Measurements from ENCODE around the gene TMEM131.
"Not testable (repeated sequence)": the region's sequence is repeated elsewhere in the genome, so short reads cannot be mapped to it uniquely, and the experiment has no call there.

Gene TMEM131

DNA sequence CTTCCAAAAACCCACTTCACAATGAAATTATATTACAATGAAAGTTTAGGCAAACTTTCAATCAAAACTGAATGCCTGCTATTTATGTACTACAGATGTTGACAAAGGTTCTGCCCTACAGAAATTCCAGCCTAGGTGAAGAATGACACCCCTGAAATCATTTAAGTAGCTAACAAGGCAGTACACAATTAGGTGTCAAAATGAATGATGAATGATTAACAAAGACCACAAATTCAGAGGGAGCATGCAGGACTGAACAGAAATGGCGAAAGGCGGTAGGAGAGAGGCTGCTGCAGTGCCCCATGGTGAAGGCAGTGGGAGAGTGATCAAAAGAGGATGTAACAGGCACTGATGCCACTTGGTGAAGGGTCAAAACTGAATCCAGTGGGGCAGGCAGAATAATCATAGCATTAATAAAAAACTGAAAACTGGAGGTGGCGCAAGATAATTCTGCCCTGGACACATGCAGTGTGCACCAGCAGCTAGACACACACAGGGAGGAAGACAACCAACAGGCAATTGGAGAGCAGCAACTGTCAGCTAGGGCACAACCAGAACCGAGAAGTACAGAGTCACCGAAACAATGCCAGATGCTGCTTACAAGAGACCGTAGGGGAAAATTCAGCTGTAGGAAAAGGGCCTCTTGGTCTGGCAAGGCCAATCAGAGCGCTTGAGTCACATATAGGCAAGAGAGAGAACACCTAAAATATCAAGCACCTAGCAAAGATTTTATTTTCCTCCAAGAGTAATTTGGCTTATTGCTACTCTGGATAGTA lies 4.5 kb downstream of the TMEM131 start:
- DNase-seq: no peak

DNA sequence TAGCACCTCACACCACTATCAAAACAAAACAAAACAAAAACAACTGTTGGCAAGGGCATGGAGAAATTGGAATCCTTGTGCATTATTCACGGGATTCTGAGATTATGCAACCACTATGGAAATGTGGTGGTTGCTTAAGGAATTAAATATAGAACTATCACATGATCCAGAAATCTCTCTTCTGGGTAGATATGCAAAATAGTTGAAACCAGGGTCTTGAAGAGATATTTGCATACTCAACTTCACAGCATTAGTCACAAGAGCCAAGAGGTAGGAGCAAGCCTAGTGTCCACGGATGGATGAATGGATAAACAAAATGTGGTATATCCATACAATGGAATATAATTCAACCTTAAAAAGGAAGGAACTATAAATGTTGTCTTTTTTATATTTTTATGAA lies 7.0 kb downstream of the TMEM131 start:
- no peak for DNase-seq

DNA sequence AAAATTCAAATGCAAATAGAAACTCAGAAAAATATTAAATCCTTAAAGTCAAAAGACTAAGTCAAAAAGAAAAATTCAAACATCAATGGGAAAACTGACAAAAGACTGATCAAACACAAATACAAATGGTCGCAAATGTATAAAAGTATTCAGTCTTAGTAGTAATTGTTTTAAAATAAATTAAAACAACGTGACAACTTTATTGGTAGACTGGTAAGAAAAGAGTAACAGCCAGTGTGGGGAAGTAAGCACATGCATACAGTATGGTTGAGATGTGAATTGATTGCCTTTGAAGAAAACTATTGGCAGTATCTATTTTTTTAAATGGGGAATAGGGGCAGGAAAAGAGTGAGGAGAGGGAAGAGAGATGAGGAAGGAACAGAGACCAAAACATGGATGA lies 9.8 kb downstream of the TMEM131 start:
- DNase-seq: no peak

DNA sequence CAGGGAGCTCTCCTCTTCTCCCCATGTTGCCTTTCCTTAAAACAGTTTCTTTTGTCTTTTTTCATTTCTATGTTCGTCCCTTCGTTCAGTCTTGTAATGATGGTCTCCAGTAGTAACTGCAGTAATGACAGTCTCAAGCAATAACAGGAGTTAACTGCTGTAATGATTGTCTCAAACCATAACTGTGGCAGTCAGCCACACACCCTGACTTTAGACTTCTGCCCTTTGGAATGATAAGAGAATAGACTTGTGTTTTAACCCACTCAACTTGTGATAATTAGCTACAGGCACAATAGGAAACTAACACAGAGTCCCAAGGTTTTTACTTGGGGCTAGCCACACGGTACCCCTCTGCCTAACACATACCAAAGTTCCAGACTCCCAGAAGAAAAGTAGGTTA lies 12.1 kb downstream of the TMEM131 start:
- DNase-seq: no peak

DNA sequence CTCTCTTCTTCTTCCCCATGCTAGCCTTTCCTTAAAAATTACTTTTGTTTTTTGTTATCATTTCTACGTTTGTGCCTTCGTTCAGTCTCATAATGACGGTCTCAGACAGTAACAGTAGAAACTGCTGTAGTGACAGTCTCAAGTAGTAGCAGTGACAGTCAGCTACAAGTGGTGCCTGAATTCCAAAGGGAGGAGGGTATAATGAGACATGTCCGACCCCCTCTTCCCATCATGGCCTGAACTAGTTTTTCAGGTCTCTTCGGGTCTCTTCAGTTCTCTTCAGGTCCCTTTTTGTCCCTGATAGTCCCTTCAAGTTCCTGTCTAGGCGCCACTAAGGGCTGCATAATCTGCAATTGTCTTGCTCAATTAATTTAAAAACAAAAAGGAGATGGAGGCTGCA lies 12.6 kb downstream of the TMEM131 start:
- DNase-seq: no peak

DNA sequence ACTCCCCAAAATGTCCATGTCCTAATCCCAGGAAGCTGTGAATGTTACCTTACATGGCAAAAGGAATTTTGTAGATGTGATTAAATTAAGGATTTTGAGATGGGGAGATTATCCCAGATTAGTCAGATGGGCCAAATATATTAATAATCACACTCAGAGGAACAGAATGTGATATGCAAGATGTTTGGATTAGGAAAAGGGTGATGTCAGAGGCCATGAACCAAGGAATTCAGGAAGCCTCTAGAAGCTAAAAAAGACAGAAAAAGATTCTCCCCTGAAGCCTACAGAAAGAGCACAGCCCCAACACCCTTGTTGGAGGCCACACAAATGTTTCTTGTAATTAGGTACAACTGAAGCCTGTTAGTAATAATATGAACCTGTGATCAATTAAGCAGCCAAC lies 13.1 kb downstream of the TMEM131 start:
- DNase-seq: no peak

DNA sequence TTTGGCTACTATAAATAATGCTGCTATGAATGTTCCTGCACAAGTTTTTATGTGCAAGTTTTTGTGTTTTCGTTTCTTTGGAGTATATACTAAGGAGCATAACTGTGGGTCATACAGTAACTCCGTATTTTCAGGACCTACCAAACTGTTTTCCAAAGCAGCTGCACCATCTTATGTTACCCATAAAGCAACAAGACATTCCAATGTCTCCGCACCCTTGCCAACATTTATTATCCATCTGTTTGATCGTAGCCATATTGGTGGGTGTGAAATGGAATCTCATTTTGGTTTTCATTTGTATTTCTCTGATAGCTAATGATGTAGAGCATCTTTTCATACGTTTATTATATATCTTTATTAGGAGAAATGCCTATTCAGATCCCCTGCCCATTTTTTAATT lies 13.8 kb downstream of the TMEM131 start:
- no peak for DNase-seq

DNA sequence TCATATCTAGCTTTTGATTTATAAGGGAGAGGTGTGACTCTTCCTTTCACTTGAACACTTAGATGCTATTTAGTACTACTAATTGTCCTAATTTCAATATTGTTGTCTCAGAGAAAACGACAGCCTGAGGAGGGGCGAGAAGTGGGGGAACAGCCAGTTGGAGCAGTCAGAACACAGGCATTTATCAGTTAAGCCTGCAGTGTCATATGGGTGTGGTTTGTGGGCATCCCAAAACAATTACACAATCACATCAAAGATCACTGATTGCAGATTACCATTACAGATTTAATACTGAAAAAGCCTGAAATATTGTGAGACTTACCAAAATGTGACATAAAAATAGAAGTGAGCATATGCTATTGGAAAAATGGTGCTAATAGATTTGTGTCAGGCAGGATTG lies 15.8 kb downstream of the TMEM131 start:
- DNase-seq: no peak

DNA sequence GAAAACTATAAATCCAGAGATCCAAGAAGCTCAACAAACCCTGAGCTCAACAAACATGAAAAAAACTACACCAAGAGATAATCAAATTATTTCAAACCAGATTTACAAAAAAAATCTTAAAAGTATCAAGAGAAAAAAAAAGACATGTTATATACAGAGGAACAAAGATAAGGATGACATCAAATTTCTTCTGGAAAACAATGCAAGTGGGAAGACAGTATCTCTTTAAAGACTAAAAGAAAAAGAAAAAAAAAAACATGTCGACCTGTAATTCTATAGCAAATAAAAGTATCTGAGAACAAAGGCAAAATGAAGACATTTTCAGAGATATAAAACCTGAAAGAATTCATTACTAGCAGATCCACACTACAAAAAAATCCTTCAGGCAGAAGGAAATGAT lies 21.3 kb downstream of the TMEM131 start:
- no peak for DNase-seq

DNA sequence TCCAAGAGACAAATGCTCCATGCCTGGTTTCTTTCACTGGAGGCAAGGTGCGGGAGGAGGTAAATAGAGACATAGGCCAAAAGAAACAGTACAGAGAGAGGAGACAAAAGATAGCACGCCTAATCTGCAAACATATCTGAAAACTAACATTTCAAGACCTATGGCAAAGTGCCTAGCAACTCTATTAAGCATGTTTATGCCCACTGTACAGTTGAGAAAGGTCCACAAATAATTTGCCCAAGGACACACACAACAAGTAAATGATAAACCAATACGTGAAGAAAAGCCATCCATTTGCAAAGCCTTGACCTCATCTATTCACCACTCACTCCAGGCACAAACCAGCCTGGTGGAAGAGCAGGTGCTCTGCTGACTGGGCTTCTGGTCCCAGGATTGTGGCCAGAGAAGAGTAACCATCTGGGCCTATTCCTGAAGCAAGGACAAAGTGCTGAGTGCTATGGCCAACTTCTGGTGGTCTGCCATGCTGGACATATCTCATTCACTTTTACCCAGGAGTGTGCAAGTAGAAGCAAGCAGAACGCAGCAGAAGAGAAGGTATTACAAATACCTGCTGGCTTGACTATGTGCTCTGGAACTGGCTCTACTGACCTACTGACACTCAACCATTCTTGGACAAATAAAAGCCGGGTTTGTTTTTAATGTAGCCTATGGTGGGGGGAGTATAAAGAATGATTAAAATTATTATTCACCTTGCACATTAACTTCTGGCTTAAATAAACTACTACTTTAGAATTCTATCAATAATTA lies 25.3 kb downstream of the TMEM131 start:
- DNase-seq: no peak

DNA sequence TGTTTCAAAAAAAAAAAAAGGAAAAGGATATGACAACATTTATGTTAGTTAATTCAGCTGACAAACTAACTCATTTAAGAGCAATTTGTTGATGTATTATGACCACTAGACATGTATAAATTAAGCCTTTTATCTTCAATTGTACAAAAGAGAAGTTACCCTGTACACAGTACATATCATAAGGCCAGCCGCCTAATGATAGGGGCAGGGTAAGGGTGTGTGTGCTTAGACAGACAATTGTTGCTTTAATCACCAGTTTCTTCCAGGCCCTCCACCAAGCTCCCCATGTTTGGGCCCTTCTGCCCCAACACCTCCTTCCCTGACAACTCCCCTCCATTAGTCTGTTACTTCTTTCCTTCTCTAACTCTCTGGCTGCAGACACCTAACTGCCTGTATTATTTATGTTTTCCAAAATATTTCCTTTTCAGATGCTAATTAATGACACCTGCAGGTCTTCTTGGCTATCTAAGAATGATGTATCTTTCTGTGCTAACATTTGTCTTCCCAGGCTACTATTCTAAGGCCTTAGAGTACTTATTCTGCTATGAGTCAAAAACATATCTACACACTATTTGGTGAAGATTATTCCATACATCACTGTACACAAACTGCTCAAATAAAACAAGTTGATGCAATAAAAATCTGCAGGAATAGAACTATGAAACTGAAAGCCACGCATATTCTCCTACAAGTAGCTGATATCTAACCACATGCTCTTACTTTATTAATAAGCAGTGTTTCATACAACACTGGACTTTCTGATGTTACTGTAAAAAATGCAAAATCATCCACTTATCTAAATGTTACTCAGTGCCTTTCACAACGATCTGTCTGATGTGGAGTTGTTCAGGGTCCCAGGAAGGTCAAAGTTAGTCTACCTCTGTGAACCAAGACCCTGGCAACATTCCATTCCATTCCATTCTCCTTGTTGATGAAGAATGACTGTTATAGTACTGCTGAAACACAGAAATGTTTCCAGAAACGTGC lies 26.4 kb downstream of the TMEM131 start:
- no peak for DNase-seq

DNA sequence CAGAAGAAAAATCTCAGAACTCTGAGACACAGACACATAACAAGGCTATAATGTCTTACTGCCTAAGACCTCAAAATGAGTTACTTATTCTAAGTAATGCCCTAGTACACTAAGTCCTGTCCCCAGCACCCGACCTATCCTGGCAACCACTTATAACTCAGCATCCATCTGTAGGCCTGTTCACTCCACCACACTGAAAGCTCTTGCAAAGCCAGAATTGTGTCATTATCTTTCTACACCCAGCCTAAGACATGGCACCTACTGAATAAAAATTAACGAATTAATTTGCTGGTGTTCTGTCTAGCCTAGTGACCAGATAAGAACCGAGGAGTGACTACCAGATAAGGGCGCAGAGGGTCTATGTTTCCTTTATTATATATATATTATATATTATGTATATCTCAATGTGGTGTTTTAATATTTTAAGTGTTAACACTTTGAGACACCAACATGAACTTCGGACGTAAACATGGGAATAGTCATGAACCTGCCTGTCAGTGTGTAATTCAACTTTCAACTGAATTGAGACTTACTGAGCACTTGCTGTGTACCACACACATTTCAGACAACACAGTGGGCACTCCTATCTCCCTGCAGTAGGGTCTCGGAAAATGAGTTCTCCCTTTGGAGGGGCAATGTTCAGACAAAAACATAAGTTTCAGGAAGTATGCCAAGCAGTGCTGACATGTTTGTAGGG lies 27.7 kb downstream of the TMEM131 start:
- no peak for DNase-seq

DNA sequence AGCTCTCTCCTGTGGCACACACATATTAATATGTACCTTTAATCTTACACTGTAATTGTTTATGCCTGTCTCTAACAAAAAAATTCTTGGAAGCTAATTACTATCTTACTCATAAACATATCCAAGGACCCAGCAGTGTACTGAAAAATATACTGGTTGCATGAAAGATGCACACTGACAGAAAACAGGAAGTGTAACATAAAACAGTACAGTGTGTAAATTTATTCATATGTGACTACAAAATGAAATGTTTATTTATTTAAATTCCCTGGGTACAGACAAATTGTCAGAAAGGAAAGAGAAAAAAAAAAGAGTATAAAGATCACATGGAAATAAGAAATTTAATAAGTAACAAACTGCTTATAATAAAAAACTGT lies 28.5 kb downstream of the TMEM131 start:
- DNase-seq: no peak

DNA sequence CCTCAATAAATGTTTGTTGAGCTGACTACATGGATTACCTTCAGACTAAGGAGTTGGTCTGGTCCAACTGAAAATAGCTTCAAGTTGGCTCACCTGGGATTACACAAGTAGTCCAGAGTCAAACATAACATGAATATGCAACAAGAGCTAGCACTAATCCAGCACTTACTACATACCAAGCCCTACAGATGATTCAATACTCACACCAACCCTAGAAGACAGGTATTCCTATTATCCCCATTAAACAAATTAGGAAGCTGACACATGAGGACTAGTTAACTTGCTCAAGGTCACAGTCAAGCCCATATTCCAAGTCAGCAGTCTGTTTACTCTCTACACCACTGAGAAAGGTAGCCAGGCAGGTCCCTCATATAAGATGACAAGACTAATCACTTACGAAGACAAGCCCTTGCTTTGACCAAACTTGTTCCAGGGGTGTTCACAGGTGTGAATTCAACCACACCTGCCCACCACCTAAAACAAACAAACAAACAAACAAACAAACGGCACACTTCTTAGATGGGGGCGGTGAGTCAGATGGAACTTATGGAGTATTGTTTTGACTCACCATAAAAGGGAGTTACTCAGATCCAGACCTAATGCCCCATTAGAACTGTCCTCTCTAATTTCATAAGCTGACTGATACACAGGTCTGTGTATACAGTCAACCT lies 29.1 kb downstream of the TMEM131 start:
- no peak for DNase-seq

DNA sequence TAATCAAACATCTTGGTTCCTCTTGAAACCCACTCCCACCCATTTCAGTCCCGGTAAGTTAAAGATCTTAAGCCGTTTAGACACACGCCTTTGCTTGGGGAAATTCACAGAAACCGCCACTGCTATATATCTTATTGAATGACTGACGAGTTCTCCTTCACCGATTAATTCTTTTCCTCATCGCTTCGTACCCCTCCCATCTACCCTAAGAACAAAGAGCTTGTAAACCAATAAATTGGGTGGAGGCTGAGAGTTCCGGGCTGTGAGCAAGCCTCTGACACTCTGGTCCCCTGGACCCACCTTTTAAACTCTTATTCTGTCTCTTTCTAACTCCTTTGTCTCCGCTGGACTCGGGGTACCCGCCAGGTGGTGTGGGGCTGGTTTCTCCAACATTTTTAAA lies 30.6 kb downstream of the TMEM131 start:
- no peak for DNase-seq

DNA sequence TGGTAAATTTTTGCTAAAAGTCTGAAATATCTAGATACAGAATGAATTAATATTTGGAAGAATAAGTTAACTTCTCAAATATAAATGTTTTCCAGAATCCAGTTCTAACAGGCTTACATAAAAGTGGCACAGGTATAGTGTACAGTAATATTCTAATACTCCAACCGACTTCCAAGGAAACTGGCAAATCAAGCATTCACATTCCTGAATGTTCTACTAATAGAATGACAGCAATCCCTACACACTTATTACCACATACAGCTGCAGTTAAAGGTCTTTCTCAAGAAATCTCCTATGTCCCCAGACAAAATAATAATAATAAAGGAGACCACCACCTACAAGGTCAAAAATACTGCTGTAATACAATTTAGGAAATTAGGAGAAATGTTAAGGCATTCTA lies 31.9 kb downstream of the TMEM131 start:
- no peak for DNase-seq

DNA sequence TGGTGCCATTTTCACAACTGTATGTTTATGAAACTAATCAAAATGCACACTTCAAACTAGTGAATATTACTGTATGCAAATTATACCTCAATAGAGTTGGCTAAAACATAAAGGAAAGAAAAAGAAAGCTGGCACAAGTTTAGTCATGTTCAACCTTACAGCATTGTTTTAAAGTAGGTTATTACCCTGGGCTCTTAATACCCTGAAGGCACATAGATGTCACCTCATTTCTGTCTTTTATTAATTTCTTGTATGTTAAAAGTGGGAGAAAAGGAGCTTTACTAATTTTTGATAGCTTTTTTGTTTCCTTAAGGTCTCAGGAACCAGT lies 32.7 kb downstream of the TMEM131 start:
- no peak for DNase-seq

DNA sequence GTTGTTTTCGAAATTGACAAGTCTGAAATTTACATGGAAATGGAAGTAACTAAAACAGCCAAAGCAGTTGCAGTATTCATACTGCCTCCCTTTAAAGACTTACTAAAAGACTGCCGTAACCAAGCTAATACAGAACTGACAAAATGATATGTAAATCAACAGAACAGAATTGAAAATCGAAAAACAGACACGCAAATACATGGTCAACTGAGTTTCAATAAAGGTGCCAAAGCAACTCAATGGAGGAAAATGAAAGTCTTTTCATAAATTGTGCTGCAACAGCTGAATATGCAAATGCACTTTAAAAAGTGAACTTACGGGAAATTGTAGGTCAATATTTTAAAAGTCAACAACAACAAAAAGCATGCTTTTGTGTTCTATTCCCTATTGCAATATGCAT lies 34.2 kb downstream of the TMEM131 start:
- DNase-seq: no peak

DNA sequence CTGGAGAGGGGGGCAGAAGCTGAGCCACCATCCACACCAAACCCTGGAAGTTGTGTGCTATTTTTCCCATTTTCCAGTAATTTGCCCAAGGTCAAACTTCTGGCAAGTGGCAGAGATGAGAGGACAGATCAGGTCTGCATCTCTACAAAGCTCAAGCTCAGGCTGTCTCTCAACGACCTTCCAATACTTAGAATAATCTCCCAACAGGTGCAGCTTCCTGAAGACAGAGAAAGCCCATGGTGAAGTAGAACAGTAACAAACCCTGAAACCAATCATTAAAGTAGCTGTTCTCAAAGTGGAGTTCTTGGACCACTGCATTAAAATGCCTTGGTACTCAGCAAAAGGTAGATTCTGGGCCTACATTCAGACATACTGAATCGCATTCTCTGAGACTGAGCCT lies 37.6 kb downstream of the TMEM131 start:
- DNase-seq: no peak

DNA sequence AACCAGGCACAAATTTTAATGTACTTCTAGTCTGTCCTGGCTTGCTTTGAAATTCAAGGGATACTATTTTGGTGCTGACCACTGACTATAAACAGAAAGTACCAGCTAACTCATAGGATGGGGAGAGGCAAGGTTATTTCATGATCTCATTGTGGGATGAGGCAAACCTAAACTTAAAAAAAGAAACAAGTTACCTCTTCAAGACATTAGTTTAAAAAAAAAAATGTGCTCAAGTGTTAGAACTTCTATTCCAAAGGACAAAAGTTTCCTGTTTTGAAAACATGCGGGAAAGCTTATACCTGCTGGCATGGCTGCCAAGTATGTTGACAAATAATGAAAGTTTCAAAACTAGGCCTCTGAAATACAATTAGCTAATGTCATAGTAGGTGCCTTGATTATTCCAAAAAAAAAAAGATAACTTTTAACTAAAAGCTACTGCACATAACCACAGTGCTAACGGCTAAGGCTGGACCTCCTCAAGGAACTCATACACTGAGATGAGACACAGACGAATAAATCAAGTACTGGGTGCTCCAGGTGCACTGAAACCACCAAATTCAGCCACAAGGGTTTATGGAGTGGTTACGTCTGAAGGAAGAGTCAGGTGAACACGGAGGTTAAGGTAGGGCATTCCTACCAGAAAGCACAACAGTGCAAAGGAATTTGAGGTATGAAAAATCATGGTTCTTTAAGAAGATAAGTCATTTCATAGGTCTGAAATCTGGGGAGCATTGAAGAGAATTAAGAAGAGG lies 38.1 kb downstream of the TMEM131 start:
- DNase-seq: no peak

DNA sequence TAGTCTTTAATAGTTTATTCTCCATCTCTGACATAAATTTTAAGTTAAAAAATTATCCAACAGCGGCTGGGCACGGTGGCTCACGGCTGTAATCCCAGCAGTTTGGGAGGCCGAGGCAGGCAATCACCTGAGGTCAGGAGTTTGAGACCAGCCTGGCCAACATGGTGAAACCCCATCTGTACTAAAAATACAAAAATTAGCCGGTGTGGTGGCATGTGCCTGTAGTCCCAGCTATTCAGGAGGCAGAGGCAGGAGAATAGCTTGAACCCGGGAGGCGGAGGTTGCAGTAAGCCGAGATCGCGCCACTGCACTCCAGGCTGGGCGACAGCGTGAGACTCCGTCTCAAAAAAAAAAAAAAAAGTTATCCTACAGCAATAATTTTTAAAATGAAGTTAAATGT lies 39.0 kb downstream of the TMEM131 start:
- not testable (repeated sequence) for DNase-seq

DNA sequence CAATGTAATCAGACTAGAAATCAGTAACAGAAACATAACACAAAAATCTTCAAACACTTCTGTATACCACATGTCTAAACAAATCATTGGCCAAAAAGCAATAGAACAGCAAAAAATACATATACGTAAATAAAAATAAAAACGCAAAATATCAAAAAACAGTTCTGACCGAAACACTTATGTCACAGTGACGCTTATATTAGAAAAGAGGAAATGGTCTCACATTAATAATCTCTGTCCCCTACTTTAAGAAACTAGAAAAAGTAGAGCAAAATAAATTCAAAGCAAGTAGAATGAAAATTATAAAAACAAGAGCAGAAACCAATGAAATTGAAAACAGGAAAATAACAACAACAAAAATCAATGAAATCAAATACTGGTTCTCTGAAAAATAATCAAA lies 41.9 kb downstream of the TMEM131 start:
- no peak for DNase-seq
